IMR-90 (cell line): ENCODE results near the gene TESK2.

Source experiments
- CEBPB ChIP-seq: IDR thresholded peaks from 2 replicates; pipeline ENCODE4 v1.6.1; 2012; ENCODE audit warnings: low read depth, low read length, improper control_type of control experiment
- CTCF ChIP-seq: conservative IDR thresholded peaks from 2 replicates; pipeline ENCODE4 v1.5.1; 2012; ENCODE audit warnings: mild to moderate bottlenecking, low read depth, low read length, improper control_type of control experiment
- FOS ChIP-seq: fragments of 150-350 bp; IDR thresholded peaks from 2 replicates; pipeline ENCODE4 v1.6.1; 2016; ENCODE audit warnings: low read depth, low read length
- MAFK ChIP-seq: IDR thresholded peaks from 2 replicates; pipeline ENCODE4 v1.6.1; 2012; ENCODE audit warnings: low read depth, low read length, improper control_type of control experiment
- MAZ ChIP-seq: IDR thresholded peaks from 2 replicates; pipeline ENCODE4 v1.6.1; 2012; ENCODE audit warnings: low read depth, mild to moderate bottlenecking, low read length, improper control_type of control experiment, moderate library complexity, borderline replicate concordance
- MXI1 ChIP-seq: IDR thresholded peaks from 2 replicates; pipeline ENCODE4 v1.6.1; 2012; ENCODE audit warnings: low read depth, mild to moderate bottlenecking, low read length, moderate library complexity, borderline replicate concordance
- NFE2L2 ChIP-seq: fragments of 150-350 bp; IDR thresholded peaks from 2 replicates; pipeline ENCODE4 v1.6.1; 2016; ENCODE audit warnings: low read depth, mild to moderate bottlenecking, low read length
- POLR2A ChIP-seq: IDR thresholded peaks from 2 replicates; pipeline ENCODE4 v1.6.1; 2012; ENCODE audit warnings: mild to moderate bottlenecking, low read depth, low read length
- RAD21 ChIP-seq: IDR thresholded peaks from 2 replicates; pipeline ENCODE4 v1.6.1; 2012; ENCODE audit warnings: low read length, improper control_type of control experiment
- RCOR1 ChIP-seq: IDR thresholded peaks from 2 replicates; pipeline ENCODE4 v1.6.1; 2012; ENCODE audit warnings: mild to moderate bottlenecking, low read length, improper control_type of control experiment; ENCODE audit not compliant: insufficient replicate concordance
- RFX5 ChIP-seq: IDR thresholded peaks from 2 replicates; pipeline ENCODE4 v1.8.0; 2012; ENCODE audit warnings: low read depth, mild to moderate bottlenecking, low read length, moderate library complexity
- SMC3 ChIP-seq: fragments of 150-350 bp; IDR thresholded peaks from 2 replicates; pipeline ENCODE4 v1.6.1; 2016; ENCODE audit warnings: low read depth, mild to moderate bottlenecking, antibody characterized with exemption, low read length, moderate library complexity
- USF2 ChIP-seq: fragments of 150-350 bp; IDR thresholded peaks from 2 replicates; pipeline ENCODE4 v1.6.1; 2017; ENCODE audit warnings: mild to moderate bottlenecking, antibody characterized with exemption, low read length, low read depth

GRCh38 chr1:45403718-45404117 is 87.2 kb downstream of the TESK2 start:
- no peak for TF ChIP-seq CTCF
- TF ChIP-seq POLR2A: no peak
- no peak for TF ChIP-seq RAD21
- no peak for TF ChIP-seq MAZ
- TF ChIP-seq NFE2L2: no peak
- no peak for TF ChIP-seq CEBPB
- TF ChIP-seq FOS: no peak
- no peak for TF ChIP-seq USF2
- TF ChIP-seq RCOR1: no peak
- TF ChIP-seq SMC3: no peak
- TF ChIP-seq MAFK: peak; percentile 54
- TF ChIP-seq RFX5: no peak
- no peak for TF ChIP-seq MXI1
